ENCODE data around the gene RBSN.
"Not testable (repeated sequence)": the region's sequence is repeated elsewhere in the genome, so short reads cannot be mapped to it uniquely, and the experiment has no call there.

The RBSN gene

DNA sequence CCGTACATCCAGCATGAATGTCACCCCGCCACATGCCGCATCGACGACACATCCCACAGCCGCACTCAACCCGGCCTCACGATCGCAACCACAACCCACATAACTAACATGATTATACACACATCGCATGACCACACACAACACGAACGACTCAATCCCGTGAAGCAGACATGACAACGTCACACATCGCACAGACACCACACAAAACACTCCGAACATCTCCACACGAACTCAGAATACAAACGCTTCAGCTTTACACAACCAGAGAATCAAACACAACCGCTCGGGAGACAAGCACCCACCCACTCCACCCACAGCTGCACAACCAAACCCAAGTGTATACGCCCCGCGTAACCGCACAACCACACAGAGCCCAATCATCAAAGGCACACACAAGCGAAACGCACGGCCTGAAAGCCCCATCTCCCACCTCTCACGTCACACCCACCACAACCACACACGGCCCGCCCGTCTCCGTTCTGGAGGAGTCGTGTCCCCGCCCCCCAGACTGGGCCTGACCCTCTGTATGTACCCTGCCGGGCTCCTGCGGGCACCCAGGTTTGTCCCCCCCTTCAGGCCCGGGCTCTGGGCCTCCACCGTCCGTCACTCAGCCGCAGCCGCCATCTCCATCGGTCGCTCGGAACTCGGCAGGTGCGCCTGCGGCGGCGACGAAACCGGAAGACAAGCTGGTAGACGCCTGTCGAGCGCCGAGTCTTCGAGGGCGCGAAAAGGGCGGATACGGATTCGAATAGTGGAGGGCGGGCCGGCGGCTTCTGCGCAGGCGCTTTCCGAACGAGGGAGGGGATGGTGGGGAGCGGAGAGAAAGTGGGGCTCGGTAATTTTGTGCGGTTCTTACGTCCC, at the start of gene RBSN:
Gene RBSN, minus strand, starts transcription at position 646 of the 861 bp plus-strand sequence. CDS start 3,028 bp downstream, outside the sequence.
- peak; percentile 97 for DNase-seq

DNA sequence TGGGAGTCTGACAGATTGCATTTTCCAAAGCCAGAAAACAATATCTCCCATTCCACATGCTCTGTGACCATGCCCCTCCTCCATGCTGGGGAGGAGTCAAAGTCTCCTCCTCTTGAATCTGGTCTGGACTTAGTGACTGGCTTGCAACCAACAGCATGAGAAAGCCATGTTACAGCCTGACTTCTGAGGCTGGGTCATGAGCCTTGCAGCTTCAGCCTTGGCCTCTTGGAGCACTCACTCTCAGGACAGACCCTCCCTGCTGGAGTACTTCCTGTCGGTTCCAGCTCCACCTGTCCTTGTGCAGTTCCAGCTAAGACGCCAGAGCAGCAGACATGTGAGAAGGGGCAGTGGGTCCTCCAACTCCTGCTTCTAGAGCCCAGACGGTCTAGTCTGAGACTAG, 49.7 kb upstream of the RBSN start:
- DNase-seq = no peak

DNA sequence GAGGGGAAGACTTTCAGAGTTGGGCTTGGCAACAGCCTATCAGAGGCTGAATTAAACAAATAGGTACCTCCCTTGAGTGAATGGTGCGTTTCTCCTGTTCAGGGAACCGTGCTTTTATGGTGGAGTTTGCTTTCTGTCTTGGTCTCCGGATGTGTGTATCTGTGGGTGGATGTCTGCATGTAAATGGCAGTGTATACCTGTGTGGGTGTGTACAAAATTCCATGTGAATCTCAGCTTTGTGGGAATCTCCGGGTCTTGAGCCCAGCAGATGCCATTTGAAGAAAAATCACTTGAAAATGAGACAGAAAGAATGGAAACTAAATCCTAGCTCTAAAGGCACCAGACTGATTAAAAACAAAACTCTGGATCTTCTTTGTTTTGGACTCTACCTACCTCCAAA, 37.9 kb upstream of the RBSN start:
- not testable (repeated sequence) for DNase-seq

DNA sequence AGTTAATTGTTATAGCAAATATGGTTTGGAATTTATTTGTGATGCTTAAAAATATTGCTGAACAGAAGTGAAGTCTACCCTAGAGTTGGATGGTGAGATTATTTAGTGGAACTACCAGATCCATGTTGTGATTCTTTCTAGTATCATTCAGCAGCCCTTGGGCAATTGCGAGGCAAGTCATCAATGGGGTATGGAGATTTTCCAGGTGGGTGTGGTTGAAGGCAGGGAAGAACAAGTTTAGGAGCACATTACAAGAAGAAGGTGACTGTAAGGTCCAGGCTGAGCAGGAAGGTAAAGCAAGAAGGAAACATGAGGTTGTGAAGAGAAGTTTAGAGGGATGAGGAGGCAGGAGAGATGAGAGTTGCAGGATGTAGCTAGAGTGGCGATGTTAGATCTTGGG, 36.0 kb upstream of the RBSN start:
- DNase-seq = not testable (repeated sequence)

DNA sequence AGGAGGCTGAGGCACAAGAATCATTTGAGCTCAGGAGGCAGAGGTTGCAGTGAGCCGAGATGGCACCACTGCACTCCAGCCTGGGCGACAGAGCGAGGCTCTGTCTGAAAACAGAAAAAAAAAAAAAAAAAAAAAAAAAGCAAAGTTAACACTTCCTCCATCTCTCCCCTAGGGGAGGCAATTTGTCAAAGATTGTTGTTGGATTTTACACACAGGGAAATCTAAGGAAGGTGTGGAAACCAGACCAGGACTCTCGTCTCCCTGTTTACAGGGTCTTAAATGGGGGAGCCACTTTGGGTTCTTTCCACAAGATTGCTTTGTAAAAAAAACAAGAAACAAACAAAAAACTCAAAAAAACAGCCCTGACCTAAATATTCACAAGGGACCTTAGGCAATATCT, 29.5 kb upstream of the RBSN start:
- DNase-seq = not testable (repeated sequence)

DNA sequence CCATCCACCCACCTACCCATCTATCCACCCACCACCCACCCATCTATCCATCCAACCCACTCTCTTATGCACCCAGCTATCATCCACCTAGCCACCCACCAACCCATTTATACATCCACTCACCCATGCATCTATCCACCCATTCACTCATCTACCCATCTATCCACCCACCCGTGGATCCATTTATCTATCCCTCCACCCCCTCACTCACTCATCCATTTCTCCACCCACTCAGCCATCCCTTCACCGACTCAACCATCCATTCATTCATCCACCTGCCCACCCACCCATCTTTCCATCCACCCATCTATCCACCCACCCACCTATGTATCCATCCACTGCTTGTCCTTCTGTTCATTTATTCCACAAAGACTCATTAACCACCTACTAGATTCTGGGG, 28.0 kb upstream of the RBSN start:
- not testable (repeated sequence) for DNase-seq

DNA sequence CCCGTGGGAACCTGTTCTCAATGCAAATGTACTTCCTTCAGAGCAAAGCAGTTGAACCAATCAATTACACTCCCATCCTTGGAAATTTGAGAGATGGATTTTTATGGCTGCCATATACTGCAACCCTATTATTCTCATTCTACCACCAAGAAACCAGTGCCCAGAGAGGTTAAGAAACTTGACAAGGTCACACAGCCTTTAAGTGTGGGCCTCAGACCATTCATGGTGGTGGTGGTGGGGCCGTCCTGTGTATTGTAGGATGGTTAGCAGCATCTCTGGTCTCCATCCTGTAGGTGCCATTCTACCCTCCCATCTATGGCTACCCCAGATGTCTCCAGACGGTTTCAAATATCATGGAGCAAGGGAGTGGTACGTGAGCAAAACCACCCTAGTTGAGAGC, 23.4 kb upstream of the RBSN start:
- DNase-seq = no peak

DNA sequence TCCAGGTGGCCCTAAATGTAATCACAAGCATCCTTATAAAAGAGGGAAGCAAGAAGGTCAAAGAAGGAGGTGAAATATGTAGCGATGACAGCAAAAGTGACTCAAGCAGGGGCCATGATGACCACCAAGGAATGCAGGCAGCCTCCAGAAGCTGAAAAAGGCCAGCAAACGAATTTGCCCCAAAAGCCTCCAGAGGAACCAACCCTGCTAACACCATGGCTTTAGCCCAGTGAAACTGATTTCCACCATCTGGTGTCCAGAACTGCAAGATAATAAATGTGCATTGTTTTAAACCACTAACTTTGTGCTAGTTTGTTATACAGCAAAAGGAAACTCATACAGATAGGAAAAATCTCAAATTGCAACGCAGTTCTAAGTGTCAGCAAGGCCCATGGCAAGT, 23.0 kb upstream of the RBSN start:
- no peak for DNase-seq

DNA sequence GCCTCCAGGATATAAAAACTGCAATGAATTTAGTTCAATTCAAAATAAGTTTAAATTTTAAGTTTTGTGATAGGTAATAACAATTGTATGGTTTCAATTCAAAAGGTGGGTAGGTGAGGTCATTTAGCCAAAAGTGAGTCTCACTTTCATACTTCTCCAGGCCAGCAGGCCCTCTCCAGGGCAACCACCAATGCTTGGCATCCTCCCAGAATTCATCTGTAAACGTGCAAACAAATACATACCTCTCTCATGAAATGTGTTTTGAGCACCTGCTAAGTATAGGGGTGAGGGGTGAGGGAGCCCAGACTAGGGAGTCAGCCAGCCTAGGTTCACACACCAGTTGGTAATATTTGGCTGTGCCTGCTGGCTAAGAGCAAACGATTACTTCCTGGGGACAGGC, 22.0 kb upstream of the RBSN start:
- no peak for DNase-seq

DNA sequence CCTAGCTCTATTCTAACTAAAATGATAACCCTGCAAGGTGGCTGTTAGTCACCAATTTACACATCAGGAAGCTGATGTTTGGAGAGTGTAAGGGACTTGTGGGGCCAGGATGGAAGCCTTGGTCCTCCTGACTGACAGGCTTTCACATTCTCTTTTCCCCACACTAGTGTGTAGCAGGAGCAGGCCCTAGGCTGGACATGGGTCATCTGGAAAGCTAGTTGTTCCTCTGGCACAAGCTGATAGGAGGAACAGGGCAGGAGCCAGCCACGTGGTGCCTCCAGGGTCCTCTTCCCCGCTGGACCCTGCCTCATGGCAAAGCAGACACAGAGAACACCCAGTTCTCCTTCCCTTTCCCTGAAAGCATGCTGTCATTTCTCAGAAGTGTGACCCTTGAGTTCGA, 18.1 kb upstream of the RBSN start:
- DNase-seq = no peak

DNA sequence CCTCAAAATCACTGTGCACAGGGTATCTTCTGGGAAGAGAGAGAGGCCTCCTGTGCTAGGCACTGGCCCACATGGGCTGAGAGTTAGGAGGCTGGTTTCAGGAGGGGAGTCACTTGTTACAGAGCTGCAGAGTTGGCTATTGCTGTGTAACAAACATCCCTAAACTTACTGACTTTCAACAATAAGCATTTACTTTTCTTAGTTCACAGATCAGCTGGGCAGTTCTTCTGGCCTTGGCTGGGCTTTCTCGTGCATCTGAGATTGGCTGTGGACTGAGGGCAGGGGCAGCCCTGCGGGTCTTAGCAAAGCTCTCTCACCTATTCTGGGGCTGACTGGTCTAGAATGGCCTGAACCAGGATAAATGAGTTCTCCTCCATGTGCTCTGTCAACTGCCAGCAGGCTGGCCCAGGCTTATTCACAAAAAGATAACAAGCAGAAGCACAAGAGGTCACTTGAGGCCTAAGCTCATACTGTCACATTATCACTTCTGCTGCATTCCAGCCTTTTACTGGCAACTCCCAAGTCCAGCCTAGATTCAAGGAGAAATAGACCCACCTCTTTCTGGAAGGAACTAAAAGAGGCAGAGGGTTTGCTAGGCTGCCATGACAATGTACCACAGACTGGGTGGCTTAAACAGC, 17.2 kb upstream of the RBSN start:
- DNase-seq = no peak

DNA sequence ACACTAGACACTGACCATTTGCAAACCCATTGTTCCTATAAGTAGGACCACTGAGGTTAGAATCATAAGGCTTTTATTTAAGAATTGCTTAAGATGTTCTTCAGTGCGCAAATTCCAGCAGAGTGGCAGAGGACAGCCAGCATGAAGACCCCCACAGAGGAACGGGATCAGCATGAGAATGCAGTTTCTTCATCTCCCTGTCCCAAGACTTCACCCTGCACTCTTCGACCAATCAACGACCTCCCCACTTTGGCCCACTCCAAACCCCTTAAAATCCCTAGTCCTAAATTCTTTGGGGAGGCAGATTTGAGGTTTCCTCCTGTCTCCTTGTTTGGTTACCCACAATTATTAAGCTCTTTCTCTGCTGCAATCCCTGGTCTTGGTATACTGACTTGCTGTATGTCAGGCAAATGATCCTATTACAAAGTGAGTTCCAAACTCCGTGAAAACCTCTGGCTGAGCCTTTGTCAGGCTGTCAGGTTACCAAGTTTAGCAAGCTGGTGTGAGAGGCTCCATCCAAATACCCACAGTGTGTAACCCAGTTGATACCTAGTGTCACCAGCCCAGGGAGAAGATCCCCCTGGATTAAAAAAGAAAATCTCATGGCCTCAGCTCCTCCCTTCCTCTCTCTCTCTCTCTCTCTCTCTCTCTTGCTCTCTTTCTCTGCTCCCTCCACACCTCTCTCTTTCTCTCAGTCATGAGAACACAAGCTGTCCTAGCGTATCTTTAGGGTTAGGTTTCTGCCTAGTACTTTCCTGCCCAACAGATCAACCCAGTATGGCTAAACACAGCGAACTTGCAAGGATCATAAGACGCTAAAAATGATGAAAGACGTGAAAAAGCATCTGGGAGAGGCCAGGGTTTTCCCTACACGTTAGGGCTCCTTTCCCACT, 15.8 kb upstream of the RBSN start:
- no peak for DNase-seq

DNA sequence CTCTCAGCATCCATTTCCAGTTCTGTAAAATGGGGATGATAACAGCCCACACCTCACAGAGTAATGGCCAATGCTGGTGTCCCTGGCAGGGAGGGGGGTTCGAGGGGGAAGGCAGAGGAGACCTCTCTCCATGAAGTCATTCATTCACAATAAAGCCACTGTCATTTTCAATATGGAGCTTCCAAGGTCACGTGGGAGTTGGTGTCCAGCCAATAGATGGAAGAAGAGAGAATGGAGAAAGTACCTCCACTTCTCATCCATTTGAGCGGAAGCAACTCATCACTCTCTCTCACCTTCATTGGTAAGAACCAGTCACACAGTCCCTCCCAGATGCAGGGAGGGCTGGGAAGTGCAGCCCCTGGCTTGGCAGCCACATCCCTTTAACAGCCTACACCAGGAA, 14.9 kb upstream of the RBSN start:
- no peak for DNase-seq

DNA sequence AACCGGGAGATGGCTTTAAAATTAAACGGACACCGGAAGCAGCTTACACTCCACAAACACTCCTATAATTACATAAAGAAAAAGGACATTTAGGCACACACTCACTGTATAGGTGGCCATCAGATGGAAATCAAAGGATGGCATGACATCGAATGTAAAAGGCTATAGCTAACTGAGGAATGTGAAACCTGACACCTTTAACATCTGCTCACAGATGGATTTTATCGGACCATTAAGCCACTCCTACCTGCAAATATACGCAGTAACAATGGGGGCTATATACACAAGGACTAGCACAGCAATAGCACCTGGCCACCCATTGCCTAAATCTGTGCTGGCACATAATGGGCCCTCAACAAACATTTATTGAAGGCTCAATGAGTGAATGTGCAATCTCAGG, 14.5 kb upstream of the RBSN start:
- no peak for DNase-seq

DNA sequence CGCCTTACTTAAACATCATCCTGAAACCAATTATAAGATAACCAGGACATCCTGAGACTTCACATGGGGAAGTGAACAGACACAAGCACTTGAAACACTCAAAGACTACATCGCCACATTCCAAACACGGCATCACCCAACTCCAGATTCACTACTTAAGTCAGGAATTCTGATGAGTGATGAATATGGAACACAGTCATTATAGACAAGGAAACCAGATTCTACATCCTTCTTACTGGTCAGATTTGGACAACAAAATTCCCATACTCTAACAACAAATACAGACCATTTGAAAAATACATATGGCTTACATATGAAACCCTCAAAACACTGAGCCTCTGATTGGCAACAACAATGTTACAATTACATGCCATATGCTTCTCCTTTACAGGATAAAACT, 13.1 kb upstream of the RBSN start:
- DNase-seq = no peak

DNA sequence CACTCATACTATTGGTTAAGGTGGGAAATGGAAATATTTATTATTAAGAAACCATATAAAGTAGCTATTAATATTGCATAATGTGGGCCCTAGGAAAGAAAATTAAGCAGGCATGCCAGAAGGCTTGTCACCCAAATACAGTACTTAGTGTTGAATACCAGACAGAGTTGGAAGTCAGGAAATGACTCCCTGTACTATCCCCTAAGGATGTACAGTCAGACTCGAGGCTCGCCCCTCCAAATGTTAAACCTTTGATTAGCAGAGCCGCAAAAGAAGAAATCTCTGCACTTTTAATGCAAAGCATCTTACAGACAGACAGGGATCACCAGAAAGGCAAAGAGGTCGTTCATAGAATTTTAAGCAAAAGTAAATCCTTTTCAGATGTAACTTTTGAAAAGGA, 11.3 kb upstream of the RBSN start:
- DNase-seq = no peak

DNA sequence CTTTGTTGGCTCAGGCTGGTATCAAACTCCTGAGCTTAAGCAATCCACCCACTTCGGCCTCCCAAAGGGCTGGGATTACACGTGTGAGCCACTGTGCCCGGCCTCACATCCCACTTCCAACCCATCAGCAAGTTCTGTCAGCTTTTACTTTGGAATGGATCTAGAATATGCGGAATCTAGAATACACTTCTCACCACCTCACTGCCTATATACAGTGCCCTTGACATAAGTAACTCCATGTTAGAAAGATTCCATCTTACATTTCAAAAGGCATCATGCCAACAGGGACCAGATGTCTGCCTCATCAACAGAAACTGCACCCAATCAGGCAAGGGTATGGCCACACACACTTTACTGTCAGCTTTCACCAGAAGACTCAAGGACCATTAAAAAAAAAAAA, 9.9 kb upstream of the RBSN start:
- no peak for DNase-seq

DNA sequence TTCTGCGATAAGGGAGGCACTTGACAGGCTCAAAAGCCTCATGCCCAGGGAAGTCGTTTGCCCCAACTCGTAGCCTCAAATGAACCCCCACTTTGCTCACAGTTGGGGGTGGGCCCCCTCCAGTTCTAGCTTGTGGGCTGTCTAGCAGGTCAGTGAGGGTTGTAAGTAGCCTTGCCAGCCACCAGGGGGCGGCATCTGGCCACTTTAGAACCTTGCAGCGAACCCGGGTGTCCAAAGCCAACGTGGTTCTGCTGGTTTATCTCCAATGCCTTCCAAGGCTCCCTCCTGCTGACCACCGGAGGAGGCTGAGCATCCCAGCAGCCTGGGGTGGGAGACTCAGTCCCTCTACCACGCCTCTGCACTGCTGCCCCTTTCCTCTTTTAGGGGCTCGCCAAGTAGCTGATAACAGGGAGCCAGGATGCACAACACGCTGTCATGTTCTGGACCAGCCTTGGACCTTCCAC, 9.2 kb upstream of the RBSN start:
- peak; percentile 89 for DNase-seq

DNA sequence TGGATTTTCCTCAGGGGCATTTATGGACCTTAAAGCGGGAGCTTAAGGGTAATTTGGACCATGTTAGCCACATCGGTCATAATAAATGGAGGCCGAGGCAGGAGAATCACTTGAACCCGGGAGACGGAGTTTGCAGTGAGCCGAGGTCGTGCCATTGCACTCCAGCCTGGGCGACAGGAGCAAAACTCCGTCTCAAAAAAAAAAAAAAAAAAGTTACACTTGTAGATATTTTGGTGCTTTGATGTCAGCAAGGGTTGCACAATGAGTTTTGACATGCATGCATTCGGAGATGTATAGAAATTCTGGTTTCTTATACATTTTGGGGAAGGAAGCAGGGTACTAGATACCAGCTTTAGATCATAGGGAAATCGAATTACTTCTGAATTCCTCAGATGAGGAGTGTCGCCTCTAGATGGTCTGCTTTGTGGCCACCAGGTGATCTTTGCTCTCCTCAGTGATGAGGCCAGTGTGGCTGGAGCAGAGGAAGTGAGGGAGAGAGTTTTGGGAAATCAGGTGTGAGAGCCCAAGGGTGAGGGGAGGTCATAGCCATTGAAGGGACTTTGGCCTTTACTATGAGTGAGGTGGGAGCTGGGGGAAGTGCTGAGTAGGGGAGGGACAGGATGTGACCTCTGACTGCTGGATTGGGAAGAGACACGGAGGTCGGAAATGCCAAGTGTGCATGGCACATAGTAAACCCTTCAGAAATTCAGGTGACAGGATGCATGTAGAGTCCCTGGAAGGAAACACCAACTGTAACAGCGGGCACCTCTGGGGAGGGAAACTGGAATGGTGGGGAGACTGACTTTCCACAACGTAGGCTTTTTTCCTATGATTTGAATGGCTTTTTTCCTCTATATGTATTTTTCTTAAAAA, 8.4 kb upstream of the RBSN start:
- DNase-seq = no peak

DNA sequence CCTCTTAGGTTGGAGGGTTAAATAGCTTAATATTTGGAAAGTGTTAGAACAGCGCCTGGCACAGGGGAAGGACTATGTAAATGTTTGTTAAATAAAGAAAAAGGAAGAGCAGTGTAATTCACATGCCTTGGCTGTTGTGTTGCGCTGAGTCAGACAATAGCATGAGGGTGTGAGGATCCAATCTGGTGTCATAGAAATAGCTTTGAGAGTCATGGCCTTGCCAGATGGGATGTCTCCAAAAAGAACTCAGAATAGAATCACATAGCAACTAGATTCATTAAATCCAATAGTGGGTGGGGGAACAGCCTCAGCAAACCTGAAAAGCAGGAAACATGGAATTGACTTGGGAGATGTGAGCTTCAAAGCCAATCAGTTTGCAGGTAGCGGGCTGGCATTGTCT, 3.9 kb upstream of the RBSN start:
- DNase-seq = no peak

DNA sequence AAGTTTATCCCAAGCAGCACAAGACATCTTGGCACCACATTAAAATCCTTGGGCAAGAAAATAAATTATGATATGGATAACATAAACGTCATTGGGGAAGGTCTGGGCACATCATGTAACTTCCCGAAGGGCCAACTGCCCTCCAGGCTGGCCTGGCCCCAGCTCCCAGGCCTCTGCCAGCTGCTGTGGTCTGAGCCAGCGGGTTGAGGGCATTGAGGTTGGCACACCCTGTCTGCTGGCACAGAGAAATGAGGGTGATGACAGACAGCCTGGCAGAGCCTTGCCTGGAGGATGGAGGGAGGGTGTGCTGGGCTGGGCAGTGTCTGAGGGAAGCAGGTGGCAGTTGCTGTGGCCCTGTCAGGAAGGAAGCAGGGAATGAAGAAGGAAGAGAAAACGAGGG, 3.3 kb upstream of the RBSN start:
- no peak for DNase-seq

DNA sequence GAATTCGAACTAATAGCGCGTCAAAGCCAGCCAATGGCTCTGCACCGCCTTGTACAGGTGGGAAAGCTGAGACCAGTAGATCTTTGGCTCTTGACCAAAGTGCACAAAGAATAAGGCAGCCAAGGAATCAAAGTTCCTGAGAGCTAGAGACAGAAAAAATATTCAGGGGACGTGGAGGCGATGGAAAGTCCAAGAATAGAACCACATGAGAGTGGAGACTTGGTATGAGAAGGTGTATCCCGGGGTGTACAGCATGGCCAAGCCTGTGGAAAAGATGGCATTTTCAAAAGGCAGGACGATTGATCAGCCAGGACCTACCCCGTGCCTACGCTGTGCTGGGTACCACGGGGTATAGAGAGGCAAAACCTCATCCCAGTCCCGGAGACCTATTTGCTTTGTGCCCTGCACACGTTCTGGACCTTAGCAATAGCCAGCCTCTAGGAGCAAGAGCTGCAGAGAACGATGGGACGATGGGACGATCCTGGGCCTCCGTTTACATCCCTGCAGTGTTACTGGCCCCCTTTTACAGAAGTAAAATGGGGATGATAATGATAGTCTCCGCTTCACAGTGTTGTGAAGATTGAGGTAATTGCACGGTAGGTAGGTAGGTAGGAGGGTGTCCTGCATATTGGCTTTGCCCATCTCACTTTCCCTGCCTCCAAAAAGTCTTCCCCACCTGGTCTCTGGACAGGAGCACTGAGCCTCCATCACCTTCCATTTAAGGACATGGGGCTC, 583 bp upstream of the RBSN start:
- no peak for DNase-seq
